ENCODE measurements around the gene ARL6IP6. TPM values are rescaled to one million over a fixed set of nuclear protein-coding genes. Genes with fewer than 3 reads are reported as not detected.

ARL6IP6 gene
- total RNA-seq, 1 experiment from 2014 or later = 43.6 TPM

- intact Hi-C loops (cut with micrococcal nuclease; ENCODE audit: unreplicated experiment) = no loop called here
- POLR2A ChIA-PET (ENCODE audit: low non-redundant PET) = no interaction called here
Observed at GRCh38 chr2:152791979-152792378, 73.6 kb downstream of the ARL6IP6 start.

GRCh38 chr2:152792974-152793373 lies 74.6 kb downstream of the ARL6IP6 start:
- no peaks in the 10 kb centered on the region for H3K9me3 ChIP-seq (ENCODE audit: low read depth, low read length, poor library complexity, severe bottlenecking)
- H3K36me3 ChIP-seq (ENCODE audit: insufficient read depth, low read length, poor library complexity, severe bottlenecking) = no peaks in the 10 kb centered on the region
- DNase-seq (ENCODE audit: low spot score) = no peak
- CTCF ChIA-PET = no interaction called here
- BruUV-seq (replicated peaks) = no TSS peak
- H3K4me3 ChIP-seq (ENCODE audit: low read depth, low read length, poor library complexity, severe bottlenecking) = no peak overlapping the region
- intact Hi-C loops (cut with micrococcal nuclease; ENCODE audit: unreplicated experiment) = no loop called here
- no peak overlapping the region for H3K27ac ChIP-seq (ENCODE audit: low read depth, low read length, poor library complexity, severe bottlenecking)
- POLR2A ChIA-PET (ENCODE audit: low non-redundant PET) = no interaction called here
- H3K4me1 ChIP-seq (ENCODE audit: insufficient read depth, low read length, poor library complexity, severe bottlenecking) = no peaks in the 10 kb centered on the region
- TF ChIP-seq CTCF (conservative IDR thresholded peaks at IDR 0.05; ENCODE audit: low read depth, low read length) (no peak), EZH2 (IDR thresholded peaks at IDR 0.05; ENCODE audit: borderline replicate concordance, low read depth, low read length, poor library complexity, severe bottlenecking) (no peak)
- no peaks in the 10 kb centered on the region for H3K27me3 ChIP-seq (replicated peaks; ENCODE audit: insufficient read depth, low read depth, low read length, poor library complexity)

More at GRCh38 chr2:152791979-152792378, 73.6 kb downstream of the ARL6IP6 start:
- no peak overlapping the region for H3K27ac ChIP-seq (ENCODE audit: low read depth, low read length, poor library complexity, severe bottlenecking)
- no peak overlapping the region for H3K4me3 ChIP-seq (ENCODE audit: low read depth, low read length, poor library complexity, severe bottlenecking)
- no peaks in the 10 kb centered on the region for H3K4me1 ChIP-seq (ENCODE audit: insufficient read depth, low read length, poor library complexity, severe bottlenecking)
- TF ChIP-seq CTCF (conservative IDR thresholded peaks at IDR 0.05; ENCODE audit: low read depth, low read length) = no peak
- TF ChIP-seq EZH2 (IDR thresholded peaks at IDR 0.05; ENCODE audit: borderline replicate concordance, low read depth, low read length, poor library complexity, severe bottlenecking) = no peak
- H3K9me3 ChIP-seq (ENCODE audit: low read depth, low read length, poor library complexity, severe bottlenecking) = no peaks in the 10 kb centered on the region
- no TSS peak for BruUV-seq (replicated peaks)
- H3K36me3 ChIP-seq (ENCODE audit: insufficient read depth, low read length, poor library complexity, severe bottlenecking) = no peaks in the 10 kb centered on the region
- H3K27me3 ChIP-seq (replicated peaks; ENCODE audit: insufficient read depth, low read depth, low read length, poor library complexity) = no peaks in the 10 kb centered on the region
- CTCF ChIA-PET = no interaction called here
- DNase-seq (ENCODE audit: low spot score) = no peak

GRCh38 chr2:152796941-152797340 lies 78.5 kb downstream of the ARL6IP6 start:
- ChIA-PET CTCF (no interaction called here), POLR2A (ENCODE audit: low non-redundant PET) (no interaction called here)
- Histone ChIP-seq H3K4me3 (ENCODE audit: low read depth, low read length, poor library complexity, severe bottlenecking) (no peak overlapping the region), H3K9me3 (ENCODE audit: low read depth, low read length, poor library complexity, severe bottlenecking) (no peaks in the 10 kb centered on the region), H3K27me3 (replicated peaks; ENCODE audit: insufficient read depth, low read depth, low read length, poor library complexity) (no peaks in the 10 kb centered on the region), H3K36me3 (ENCODE audit: insufficient read depth, low read length, poor library complexity, severe bottlenecking) (no peaks in the 10 kb centered on the region), H3K4me1 (ENCODE audit: insufficient read depth, low read length, poor library complexity, severe bottlenecking) (no peaks in the 10 kb centered on the region), H3K27ac (ENCODE audit: low read depth, low read length, poor library complexity, severe bottlenecking) (no peak overlapping the region)
- no peak for DNase-seq (ENCODE audit: low spot score)
- no TSS peak for BruUV-seq (replicated peaks)
- intact Hi-C loops (cut with micrococcal nuclease; ENCODE audit: unreplicated experiment) = no loop called here
- TF ChIP-seq EZH2 (IDR thresholded peaks at IDR 0.05; ENCODE audit: borderline replicate concordance, low read depth, low read length, poor library complexity, severe bottlenecking) (no peak), CTCF (conservative IDR thresholded peaks at IDR 0.05; ENCODE audit: low read depth, low read length) (no peak)
